Ecto neural progenitor cell (in vitro differentiated cells): ENCODE results near the gene CEP135.
"Not testable (repeated sequence)": the region's sequence is repeated elsewhere in the genome, so short reads cannot be mapped to it uniquely, and the experiment has no call there.

Source experiments
- DNase-seq: peaks from one replicate; pipeline ENCODE4 v3.0.0-alpha.2; 2018; ENCODE audit warnings: low spot score

CEP135 gene

GRCh38 chr4:55947254-55947882 is 1.4 kb upstream of the CEP135 start:
- no peak for DNase-seq

DNA sequence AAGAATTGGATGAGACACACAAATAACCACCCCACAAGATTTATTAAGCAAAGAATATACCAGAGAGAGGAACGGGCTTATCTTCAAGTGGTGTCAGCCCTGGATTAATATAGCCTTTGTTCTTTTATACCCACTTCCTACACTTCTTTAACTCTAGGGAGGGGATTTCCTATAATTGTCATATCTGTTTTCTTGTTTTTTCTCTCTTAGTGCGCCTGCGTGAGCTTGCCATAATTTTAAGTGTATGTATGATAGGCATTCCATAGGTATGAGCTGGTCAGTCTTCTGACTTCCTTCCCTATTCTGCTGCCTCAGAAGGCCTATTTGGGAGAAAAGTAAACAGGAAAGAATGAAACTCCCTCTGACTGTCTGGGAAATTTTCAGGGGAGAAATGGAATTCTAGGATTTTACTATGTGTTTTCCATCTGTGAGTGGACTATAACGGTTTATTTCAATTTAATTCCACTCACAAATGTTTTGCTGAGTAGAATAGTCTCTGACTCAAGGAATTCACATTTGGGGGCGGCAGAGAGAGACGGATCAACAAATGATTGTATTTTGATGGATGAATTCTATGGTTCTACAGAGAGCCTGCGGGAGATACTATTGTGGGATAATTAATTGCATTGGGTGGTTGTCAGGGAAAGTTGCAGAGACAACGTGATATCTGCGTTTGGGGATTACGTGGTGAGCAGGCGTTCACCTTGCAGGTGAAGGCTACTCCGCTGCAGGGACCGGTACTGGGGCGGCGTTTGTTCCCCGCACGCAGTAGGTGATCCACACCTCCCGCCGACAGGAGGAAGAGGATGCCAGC is 626 bp upstream of the CEP135 start:
- no peak for DNase-seq

DNA sequence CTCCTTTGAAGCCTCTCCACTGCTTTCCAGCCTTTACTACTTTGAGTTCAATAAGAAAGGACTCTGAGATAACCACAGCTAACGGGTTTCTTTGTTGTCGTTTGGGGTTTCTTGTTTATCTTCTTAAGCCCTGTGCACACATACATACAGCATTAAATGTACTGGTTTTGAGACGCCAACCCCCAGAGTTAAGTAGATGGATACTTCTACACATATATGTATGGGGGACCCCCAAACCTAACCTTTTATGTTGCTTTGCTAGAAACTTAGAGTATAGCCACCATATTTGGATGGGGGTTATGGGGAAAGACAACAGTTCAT is 697 bp downstream of the CEP135 start:
- no peak for DNase-seq

DNA sequence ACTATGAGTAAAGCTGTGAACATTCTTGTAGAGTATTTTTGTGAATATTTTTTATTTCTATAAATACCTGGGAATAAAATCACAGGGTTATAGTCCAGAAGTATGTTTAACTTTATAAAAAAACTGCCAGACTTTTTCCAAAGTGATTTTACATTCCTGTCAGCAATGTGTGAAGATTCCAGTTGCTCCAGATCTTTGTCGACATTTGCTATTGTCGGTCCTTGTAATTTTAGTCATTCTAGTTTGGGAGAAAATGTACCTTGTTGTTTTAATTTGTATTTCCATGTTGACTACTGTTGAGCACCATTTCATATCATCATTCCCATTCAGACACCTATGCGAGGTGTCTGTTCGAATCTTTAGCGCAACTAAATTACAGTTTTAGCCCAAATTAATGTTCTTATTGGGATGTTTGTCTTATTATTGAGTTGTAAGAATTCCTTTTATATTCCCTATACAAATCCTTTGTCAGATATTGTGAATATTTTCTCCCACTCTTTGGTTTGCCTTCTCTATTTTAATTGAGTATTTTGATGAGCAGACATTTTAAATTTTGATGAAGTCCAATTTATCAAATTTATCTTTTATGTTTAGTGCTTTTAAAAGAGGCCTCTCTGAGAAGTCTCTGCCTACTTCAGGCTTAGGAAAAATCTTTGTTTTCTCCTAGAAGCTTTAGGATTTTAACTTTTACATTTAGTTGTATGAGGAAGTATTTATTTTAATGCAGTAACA is 2.6 kb downstream of the CEP135 start:
- no peak for DNase-seq

GRCh38 chr4:55955710-55956109 is 7.0 kb downstream of the CEP135 start:
- DNase-seq = no peak

DNA sequence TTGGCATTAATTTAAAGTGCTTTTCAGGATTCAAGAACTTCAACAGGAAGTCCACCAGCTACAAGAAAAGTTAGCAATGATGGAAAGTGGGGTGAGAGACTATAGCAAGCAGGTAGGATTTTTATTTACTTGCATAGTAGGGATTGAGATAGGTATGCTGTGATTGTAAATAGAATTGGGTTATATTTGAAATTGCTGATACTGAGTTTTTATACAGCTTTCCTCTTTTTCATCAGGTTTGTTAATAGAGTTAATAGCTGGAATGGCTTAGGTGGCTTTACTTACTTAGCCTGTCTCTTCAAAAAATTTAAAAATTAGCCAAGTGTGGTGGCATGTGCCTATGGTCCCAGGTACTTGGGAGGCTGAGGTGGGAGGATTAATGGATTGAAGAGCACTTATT is 10.9 kb downstream of the CEP135 start:
- no peak for DNase-seq

GRCh38 chr4:55964046-55964445 is 15.3 kb downstream of the CEP135 start:
- no peak for DNase-seq

GRCh38 chr4:55965585-55965984 is 16.8 kb downstream of the CEP135 start:
- DNase-seq = no peak

DNA sequence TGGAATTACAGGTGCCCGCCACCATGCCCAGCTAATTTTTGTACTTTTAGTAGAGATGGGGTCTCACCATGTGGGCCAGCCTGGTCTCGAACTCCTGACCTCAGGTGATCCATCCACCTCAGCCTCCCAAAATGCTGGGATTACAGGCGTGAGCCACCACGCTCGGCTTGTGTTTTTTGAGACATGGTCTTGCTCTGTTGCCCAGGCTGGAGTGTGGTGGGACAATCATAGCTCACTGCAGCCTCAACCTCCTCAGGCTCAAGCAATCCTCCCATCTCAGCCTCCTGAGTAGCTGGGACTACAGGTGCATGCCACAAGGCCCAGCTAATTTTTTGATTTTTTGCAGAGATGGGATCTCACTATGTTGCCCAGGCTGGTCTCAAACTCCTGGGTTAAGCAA is 17.6 kb downstream of the CEP135 start:
- not testable (repeated sequence) for DNase-seq

DNA sequence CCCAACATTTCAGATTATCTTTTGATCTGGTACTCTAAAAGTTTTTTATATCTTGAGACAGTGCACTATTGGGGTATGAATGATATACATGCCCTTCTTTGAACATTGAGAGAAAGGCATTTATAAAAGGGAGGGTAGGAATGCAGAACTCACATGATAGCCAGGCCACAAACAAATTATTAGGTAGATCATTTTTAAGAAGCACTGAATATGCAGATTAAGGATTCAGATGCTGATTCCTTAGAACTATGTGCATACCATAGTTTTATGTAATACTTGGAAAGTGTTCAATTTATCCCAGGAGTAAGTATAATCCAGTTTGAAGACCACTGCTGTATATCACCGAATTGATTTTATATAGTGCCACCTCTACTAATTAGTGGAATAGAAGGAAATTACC is 18.6 kb downstream of the CEP135 start:
- DNase-seq = no peak

DNA sequence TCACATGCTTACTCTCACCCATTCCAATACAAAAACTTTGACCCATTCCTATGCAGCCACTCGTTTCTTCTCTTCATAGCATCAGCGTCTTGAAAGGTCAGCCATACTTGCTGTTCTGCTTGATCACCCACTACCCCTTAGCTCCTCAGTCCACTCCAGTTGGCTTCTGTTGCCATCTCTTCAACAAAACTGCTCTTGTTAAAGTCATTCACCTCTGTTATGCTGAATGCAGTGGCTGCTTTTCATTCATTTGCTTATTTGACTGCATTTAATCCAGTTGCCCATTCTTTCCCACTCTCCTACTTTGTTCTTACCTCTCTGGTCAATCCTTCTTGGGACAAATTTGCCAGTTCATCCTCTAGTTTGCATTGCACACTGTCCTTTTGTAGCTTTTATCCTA is 24.9 kb downstream of the CEP135 start:
- DNase-seq = no peak

DNA sequence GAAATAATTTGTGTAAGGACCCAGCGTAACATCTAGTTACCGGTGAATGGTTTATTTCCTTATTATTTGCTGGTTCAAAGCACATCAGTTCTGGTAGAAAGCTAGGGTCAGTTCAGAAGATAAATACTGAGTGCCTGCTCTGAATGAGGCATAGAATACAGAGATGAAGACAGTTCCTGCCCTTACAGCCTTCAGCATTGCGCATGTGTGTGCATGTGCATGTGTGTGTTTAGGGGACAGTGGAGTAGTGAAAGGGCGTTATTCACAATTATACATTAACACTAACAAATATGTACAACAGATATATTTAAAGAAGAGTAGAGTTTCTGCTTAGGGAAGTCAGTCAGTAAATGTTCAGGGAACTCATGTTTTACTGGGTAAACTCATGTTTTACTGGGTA is 29.1 kb downstream of the CEP135 start:
- no peak for DNase-seq

GRCh38 chr4:55979562-55979961 is 30.8 kb downstream of the CEP135 start:
- no peak for DNase-seq

DNA sequence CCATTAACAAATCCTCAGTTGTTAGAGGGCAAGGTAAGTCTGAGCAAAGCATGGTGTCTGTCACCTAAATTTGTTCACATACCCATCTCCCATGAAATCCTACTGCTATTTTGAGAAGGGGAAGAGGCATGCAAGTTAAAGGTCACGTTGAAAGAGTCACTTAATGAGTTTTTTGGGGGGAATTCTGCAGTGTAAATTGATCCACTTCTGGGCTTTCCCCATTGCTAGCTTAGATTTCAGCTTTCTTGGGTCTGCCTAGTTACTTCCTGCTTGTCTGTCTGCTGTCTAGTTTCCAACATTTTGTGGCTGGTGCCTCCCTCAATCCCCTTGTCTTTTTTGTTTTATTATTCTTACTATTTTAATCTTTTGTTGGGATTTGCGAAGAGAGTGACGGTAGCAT is 32.0 kb downstream of the CEP135 start:
- no peak for DNase-seq

DNA sequence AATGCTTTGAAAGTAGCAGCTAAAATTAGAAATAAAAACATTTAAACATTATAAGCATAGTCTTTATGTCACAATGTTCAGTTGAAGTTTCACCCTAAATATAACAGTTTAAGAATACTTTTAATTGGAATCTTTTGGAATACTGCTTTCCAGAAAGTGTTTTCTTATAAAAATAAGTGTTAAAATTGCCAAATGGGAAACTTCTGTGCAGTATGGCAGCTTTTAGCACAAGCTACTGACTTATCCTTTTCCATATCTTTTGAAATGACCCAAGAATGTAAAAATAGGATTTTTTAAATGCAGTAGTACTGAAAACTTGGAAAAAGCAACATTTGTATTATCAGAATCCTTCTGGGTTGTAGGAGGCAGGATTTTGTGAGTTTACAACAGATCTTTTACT is 34.2 kb downstream of the CEP135 start:
- no peak for DNase-seq

DNA sequence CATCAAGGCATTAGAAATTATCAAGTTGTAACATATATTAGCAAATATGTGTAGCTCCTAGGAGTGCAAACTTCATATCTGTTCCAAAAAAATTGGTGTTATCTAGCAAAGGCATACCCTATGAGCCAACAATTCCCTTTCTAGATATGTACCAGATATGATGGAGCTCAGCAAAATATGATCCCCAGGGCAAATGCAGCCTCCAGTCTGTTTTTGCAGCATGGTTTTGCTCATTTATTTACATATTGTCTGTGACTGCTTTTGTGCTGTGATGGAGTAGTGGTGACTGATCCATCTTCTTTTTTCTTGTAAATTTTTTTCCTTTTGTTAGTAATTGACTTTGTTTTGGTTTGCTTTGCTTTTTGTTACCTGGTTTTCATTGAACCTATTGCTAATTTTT is 41.0 kb downstream of the CEP135 start:
- no peak for DNase-seq

DNA sequence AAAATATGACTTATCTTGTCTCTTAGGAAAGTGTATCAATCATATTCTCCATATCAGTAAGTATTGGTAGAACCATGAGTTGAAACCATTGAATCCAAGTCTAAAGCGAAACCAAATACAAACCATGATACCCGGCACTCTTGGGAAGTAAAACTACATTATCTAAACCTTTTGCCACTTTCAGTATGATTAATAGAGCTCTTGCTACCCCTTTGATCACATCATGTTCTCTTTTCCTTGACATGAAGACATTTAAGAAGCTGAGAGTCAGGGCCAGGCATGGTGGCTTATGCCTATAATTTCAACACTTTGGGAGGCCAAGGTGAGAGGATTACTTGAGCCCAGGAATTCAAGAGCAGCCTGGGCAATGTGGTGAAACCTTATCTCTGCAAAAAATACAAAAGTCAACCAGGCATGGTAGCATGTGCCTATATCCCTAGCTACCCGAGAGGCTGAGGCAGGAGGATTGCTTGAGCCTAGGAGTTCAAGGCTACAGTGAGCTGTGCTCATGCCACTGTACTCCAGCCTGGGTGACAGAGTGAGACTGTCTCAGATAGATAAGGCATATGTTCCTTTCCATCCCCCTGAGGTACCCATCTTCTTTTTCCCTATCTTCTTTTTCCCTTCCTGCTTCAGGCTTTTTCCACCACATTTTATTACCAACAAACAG is 45.4 kb downstream of the CEP135 start:
- DNase-seq = no peak

- DNase-seq = no peak
Measured at GRCh38 chr4:55996646-55997045, 47.9 kb downstream of the CEP135 start.

DNA sequence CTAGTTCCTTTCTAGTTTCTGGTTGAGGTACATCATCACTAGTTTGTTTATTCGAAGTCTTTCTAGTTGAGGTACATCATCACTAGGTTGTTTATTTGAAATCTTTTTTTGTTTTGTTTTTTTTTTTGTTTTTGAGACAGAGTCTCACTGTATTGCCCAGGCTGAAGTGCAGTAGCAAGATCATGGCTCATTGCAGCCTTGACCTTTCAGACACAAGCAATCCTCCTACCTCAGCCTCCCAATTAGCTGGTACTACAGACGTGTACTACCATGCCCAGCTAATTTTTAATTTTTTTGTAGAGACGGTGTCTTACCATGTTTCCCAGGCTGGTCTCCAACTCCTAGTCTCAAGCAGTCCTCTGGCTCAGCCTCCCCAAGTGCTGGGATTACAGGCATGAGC is 54.9 kb downstream of the CEP135 start:
- DNase-seq = no peak

GRCh38 chr4:56004235-56004634 is 55.5 kb downstream of the CEP135 start:
- no peak for DNase-seq

GRCh38 chr4:56007154-56007553 is 58.4 kb downstream of the CEP135 start:
- DNase-seq = no peak

- DNase-seq = no peak
Measured at GRCh38 chr4:56008206-56008605, 59.5 kb downstream of the CEP135 start.

- DNase-seq = no peak
Measured at GRCh38 chr4:56026596-56026995, 77.9 kb downstream of the CEP135 start.
